ENCODE measurements around the gene MGAM2.
A peak's percentile ranks its signal among the peaks of the same experiment; 100 is the strongest.
"Not testable (repeated sequence)": the region's sequence is repeated elsewhere in the genome, so short reads cannot be mapped to it uniquely, and the experiment has no call there.

MGAM2 gene

DNA sequence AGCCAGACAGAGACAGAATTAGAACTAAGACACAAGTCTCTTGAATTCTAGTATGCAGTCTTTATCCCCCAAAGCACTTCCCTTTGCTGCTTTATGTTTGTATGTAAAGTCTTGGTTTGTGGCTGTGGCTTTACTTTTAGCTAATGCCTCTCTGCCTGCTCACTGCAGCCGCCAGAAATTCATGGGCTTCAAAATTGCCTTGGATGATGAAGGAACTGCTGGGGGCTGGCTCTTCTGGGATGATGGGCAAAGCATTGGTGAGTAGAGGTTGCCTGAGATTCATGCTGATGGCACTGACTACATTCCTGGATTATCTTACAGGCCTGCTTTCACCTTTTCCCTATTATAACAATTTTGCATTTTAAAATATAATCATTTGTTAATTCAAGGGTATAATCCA lies 10.9 kb upstream of the MGAM2 start:
- DNase-seq (ENCODE audit: low read depth) = no peak
- H3K4me3 ChIP-seq (ENCODE audit: low read length) = no peak overlapping the region
- TF ChIP-seq, protein P1, sequence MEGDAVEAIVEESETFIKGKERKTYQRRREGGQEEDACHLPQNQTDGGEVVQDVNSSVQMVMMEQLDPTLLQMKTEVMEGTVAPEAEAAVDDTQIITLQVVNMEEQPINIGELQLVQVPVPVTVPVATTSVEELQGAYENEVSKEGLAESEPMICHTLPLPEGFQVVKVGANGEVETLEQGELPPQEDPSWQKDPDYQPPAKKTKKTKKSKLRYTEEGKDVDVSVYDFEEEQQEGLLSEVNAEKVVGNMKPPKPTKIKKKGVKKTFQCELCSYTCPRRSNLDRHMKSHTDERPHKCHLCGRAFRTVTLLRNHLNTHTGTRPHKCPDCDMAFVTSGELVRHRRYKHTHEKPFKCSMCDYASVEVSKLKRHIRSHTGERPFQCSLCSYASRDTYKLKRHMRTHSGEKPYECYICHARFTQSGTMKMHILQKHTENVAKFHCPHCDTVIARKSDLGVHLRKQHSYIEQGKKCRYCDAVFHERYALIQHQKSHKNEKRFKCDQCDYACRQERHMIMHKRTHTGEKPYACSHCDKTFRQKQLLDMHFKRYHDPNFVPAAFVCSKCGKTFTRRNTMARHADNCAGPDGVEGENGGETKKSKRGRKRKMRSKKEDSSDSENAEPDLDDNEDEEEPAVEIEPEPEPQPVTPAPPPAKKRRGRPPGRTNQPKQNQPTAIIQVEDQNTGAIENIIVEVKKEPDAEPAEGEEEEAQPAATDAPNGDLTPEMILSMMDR (conservative IDR thresholded peaks at IDR 0.05; ENCODE audit: low read depth, low read length) = no peak

DNA sequence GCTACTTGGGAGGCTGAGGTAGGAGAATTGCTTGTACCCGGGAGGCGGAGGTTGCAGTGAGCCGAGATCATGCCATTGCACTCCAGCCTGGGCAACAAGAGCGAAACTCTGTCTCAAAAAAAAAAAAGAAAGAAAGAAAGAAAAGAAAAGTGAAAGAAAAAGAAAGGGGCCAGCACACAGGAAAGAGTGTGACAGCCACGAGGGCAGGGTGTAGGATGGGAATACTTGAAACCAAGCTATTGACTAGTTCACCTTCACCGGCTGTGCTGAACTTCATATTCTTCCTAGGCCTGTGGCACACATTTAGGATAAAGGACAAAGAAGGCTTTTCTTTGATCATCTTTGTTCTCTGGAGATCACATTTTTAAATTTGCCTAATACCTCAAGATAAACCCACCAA lies 9.7 kb upstream of the MGAM2 start:
- H3K4me3 ChIP-seq (ENCODE audit: low read length); DNase-seq (ENCODE audit: low read depth): not testable (repeated sequence)

DNA sequence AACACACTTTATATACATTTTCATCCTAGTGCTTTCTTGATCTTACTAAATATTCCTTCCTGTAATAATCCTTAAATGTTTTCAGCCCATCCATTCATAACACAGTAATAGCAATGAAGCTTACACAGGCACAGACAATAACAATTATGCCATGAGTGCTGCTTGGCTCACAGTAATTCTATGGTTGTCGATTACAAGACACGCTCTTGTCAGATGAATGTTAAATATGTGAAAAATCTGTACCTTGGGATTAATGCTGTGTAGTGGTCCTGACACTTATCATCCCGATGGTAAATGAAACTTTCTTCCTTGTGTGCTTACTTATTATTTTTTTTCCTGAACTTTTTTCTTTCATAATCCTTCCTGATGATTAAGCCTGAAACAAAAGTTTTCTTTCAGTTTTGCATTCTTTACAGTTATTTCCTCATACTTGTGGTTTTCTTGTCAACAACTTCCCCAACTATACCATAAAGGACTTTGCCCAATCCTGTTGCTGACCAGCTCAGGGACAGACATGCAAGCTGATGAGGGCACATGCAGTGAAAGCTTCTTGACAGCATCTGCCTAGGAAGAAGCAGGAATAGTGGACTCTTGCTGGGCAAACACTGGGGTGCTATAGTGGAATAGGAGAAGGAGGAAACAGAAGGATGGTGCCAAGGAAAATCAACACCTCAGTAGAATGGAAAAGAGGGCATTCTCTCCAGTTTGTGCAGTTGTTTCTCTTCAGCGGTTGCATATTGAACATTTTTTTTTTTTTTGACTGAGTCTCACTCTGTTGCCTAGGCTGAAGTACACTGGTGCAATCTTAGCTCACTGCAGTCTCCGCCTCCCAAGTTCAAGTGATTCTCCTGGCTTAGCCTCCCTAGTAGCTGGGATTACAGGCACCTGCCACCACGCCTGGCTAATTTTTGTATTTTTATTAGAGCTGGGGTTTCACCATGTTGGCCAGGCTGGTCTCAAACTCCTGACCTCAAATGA lies 6.7 kb upstream of the MGAM2 start:
- no peak overlapping the region for H3K4me3 ChIP-seq (ENCODE audit: low read length)
- peak; percentile 60 for DNase-seq (ENCODE audit: low read depth)
- TF ChIP-seq, protein P1 (conservative IDR thresholded peaks at IDR 0.05; ENCODE audit: low read depth, low read length) = no peak

DNA sequence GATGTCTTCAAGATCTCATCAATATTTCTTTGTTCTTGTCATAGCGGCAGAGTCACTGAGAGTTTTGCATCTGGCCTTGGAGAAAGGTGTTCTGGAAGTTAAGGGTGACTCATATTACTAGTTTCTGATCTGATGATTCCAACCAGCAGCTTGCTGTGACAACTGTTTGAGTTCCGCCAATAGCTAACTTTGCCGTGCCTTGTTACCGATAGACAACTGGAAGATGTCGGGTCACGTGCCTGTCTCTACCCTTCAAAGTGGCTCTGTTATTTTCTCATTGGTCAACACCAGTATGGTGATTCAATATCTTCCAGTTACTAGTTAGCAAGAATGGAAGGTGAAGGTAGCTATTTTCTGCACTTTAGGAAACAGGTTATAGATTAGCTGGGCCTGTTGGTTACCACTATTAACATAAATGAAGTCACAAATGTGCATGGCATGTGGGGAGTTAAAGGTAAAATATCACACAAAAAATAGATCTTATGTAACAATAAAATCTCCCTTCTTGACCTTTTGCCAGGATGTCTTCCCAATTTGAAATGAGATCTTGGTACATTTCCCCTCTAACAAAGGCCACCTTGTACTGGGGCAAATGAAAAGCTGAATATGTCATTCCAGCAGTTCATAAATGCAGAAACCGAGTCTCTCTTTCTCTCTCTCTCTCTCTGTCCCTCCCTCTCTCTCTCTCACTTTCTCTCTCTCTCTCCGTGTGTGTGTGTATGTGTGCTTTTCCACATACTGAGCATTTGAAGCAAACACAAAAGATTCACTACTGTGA lies 2.6 kb upstream of the MGAM2 start:
- no peak overlapping the region for H3K4me3 ChIP-seq (ENCODE audit: low read length)
- TF ChIP-seq, protein P1 (conservative IDR thresholded peaks at IDR 0.05; ENCODE audit: low read depth, low read length) = no peak
- no peak for DNase-seq (ENCODE audit: low read depth)

DNA sequence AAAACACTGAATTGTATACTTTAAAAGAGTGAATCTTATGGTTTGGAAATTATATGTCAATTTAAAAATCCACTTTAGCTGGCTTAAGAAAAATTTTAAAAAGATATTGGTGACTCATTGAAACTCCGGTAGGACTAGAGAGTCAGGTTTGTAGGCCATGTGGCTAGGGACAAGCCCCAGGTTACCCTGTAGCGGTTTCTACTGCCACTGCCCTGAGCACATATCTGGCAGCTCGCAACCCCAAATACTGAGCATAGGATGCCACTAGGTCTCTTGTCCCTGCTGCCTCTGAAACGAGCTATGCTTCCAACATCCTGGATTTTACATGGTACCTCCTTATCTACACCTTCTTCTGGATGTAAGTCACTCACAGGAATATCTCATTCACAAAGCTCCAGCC lies 1.4 kb upstream of the MGAM2 start:
- no peak for DNase-seq (ENCODE audit: low read depth)
- H3K4me3 ChIP-seq (ENCODE audit: low read length) = no peak overlapping the region
- TF ChIP-seq, protein P1 (conservative IDR thresholded peaks at IDR 0.05; ENCODE audit: low read depth, low read length) = no peak

DNA sequence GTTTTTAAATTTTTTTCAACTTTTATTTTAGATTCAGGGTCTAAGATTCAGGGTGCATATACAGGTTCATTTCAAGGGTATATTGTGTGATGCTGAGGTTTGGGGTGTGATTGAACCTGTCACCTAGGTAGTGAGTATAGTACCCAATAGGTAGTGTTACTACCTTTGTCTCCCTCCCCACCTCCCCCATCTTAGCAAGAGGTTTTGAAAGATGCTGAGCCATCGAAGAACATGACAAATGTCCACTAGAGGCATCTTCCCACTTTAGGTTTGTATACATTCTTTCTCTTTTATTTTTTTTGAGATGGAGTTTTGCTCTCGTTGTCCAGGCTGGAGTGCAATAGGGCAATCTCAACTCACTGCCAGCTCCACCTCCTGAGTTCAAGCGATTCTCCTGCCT lies 880 bp upstream of the MGAM2 start:
- H3K4me3 ChIP-seq (ENCODE audit: low read length) = no peak overlapping the region
- DNase-seq (ENCODE audit: low read depth) = no peak
- TF ChIP-seq, protein P1 (conservative IDR thresholded peaks at IDR 0.05; ENCODE audit: low read depth, low read length) = no peak

DNA sequence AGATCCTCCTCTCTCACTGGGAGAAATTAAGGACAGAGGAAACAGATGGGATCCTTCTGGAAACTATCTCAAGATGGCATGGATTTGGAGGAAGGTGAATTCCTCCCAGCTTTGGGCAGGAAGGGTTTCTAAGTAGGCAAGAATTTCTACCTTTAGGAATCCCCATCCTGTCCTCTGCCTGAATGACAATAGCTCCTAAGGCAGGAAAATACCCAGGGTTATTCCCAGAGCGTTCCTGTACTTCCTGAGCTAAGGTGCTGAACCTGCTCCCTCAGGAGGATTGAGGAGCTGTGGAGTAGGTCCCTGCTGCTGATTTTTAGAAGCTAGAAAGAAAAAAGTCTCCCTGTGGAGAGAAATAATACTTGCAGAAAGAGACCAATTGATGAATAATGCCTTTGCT lies 568 bp downstream of the MGAM2 start:
- TF ChIP-seq, protein P1 (conservative IDR thresholded peaks at IDR 0.05; ENCODE audit: low read depth, low read length) = no peak
- DNase-seq (ENCODE audit: low read depth) = no peak
- H3K4me3 ChIP-seq (ENCODE audit: low read length) = no peak overlapping the region

Measured in retinal pigment epithelial cell (primary cell).